CD4-positive, CD25-positive, alpha-beta regulatory T cell (primary cell): ENCODE results near the gene SMAD7. TPM values are rescaled to one million over a fixed set of nuclear protein-coding genes. Genes with fewer than 3 reads are reported as not detected.

Source experiments
- ATAC-seq, 2 donors: fragments of 150-1000 bp; cut with Tn5 transposase; one replicate each; pipeline ENCODE4 v1.10.0; 2021; ENCODE audit warnings: low read depth in 2 of 2, moderate number of reproducible peaks in 2 of 2, moderate library complexity in 1 of 2
- DNase-seq, 3 donors: peaks; one replicate each; pipeline versions ENCODE4 v3.0.0 to v3.0.0-alpha.2; 2012 to 2022; ENCODE audit warnings: mixed read lengths in 1 of 3
- H3K27ac ChIP-seq: one replicate; pipeline ENCODE4 v1.7.0; 2013; ENCODE audit warnings: mild to moderate bottlenecking, low read length; ENCODE audit not compliant: insufficient read depth, poor library complexity, severe bottlenecking
- H3K27me3 ChIP-seq: one replicate; pipeline ENCODE4 v1.7.0; 2013; ENCODE audit warnings: low read length; ENCODE audit not compliant: control insufficient read depth, insufficient read depth
- H3K36me3 ChIP-seq: one replicate; pipeline ENCODE4 v1.7.0; 2013; ENCODE audit warnings: mild to moderate bottlenecking, low read length, moderate library complexity; ENCODE audit not compliant: control insufficient read depth, insufficient read depth
- H3K4me1 ChIP-seq: 2 replicates; pipeline ENCODE4 v1.7.0; 2013; ENCODE audit warnings: mild to moderate bottlenecking, low read length; ENCODE audit not compliant: insufficient read depth, control insufficient read depth, poor library complexity, severe bottlenecking
- H3K4me3 ChIP-seq: one replicate; pipeline ENCODE4 v1.7.0; 2013; ENCODE audit warnings: low read depth, mild to moderate bottlenecking, low read length, moderate library complexity
- H3K9me3 ChIP-seq, 2 experiments: 1 replicate in 1 of 2; 2 replicates in 1 of 2; pipeline ENCODE4 v1.7.0; 2013; ENCODE audit warnings: low read length in 2 of 2, mild to moderate bottlenecking in 1 of 2, moderate library complexity in 1 of 2; ENCODE audit not compliant: control insufficient read depth in 2 of 2
- H3K27ac Mint-ChIP-seq, 3 donors: one replicate each; pipeline ENCODE4 v1.8.0; 2020 to 2022; ENCODE audit warnings: mild to moderate bottlenecking in 3 of 3, mixed read lengths in 3 of 3, moderate library complexity in 2 of 3
- H3K27me3 Mint-ChIP-seq: one replicate; pipeline ENCODE4 v1.8.0; 2022; ENCODE audit warnings: mild to moderate bottlenecking, mixed read lengths
- H3K36me3 Mint-ChIP-seq: one replicate; pipeline ENCODE4 v1.8.0; 2020; ENCODE audit warnings: mixed read lengths
- H3K4me1 Mint-ChIP-seq, 4 donors: one replicate each; pipeline ENCODE4 v1.8.0; 2020 to 2022; ENCODE audit warnings: mixed read lengths in 4 of 4, mild to moderate bottlenecking in 1 of 4
- H3K4me3 Mint-ChIP-seq, 4 donors: one replicate each; pipeline ENCODE4 v1.8.0; 2020 to 2022; ENCODE audit warnings: mild to moderate bottlenecking in 4 of 4, mixed read lengths in 4 of 4, moderate library complexity in 3 of 4
- H3K9me3 Mint-ChIP-seq, 7 donors: one replicate each; pipeline ENCODE4 v1.8.0; 2020 to 2022; ENCODE audit warnings: mixed read lengths in 7 of 7, mild to moderate bottlenecking in 3 of 7, moderate library complexity in 2 of 7
- polyA plus RNA-seq, 4 donors: library from polyadenylated mRNA; unstranded; fragments of 300-500 nt; fragmentation: Illumina TruSeq; gene quantifications; one replicate each; pipeline ENCODE4 v1.2.3, GENCODE V29; 2021
- total RNA-seq: library from RNA; stranded (reverse); gene quantifications from one replicate; pipeline ENCODE4 v1.2.3, GENCODE V29; 2022

The SMAD7 gene
- total and polyA plus RNA-seq, 5 donors from 2014 or later = 1.7 to 64.0 (median 7.0) TPM

DNA sequence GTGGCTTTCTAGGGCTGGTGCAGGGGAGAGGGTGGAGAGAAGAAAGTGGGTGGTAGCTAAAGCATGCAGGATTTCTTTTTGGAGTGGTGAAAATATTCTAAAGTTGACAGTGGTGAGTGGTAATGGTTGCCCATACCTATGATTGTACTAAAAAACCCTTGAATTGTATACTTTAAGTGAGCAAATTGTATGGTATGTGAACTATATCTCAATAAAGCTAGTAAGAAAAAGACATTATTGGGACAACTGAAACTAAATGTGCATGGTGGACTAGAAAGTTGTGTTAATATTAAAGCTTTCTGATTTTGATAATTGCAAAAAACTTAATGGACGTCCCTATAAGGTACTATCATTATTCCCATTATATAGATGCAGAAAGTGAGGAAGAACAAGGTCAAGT, 50.3 kb downstream of the SMAD7 start:
- ATAC-seq = no peak

DNA sequence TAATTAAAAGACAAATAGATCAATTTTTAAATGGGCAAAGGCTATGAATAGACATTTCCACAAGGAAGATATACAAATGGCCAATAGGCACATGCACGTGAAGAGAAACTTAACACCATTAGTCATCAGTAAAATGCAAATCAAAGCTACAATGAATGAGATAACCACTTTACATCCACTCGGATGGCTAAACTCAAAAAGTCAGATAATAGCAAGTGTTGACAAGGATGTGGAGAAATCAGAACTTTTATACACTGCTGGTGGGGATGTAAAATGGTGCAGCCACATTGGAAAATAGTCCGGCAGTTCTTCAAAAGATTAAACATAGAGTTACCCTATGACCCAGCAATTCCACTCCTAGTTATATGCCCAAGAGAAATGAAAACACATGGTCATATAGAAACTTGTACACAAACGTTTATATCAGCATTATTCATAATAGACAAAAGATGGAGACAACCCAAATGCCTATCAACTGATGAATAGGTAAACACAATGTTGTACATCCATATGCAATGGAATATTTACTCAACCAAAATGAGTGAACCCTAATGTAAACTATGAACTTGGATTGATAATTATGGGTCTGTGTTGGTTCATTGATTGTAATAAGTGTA, 51.1 kb downstream of the SMAD7 start:
- ATAC-seq = no peak
- Mint-ChIP-seq H3K9me3 (peaks cover 0 to 13% (median 5%) of the 10 kb centered on the region in 7 donors), H3K27me3 (peaks cover 4% of the 10 kb centered on the region), H3K36me3 (no peaks in the 10 kb centered on the region), H3K4me1 (peaks cover 0 to 11% (median 7%) of the 10 kb centered on the region in 4 donors), H3K27ac (no peak overlapping the region), H3K4me3 (no peak overlapping the region)
- peaks cover 5 to 6% of the 10 kb centered on the region in 2 experiments for H3K9me3 ChIP-seq
- H3K27me3 ChIP-seq = no peaks in the 10 kb centered on the region
- no peak for DNase-seq
- H3K27ac ChIP-seq = no peak overlapping the region
- H3K4me3 ChIP-seq = no peak overlapping the region
- H3K36me3 ChIP-seq = peaks cover 1% of the 10 kb centered on the region
- H3K4me1 ChIP-seq = no peaks in the 10 kb centered on the region

More for the DNA sequence above, 50.3 kb downstream of the SMAD7 start:
- Mint-ChIP-seq H3K27me3 (peaks cover 4% of the 10 kb centered on the region), H3K27ac (no peak overlapping the region), H3K4me1 (peaks cover 0 to 8% (median 6%) of the 10 kb centered on the region in 4 donors), H3K36me3 (no peaks in the 10 kb centered on the region), H3K4me3 (no peak overlapping the region), H3K9me3 (peaks cover 0 to 18% (median 5%) of the 10 kb centered on the region in 7 donors)
- no peak overlapping the region for H3K27ac ChIP-seq
- H3K4me3 ChIP-seq = no peak overlapping the region
- H3K27me3 ChIP-seq = no peaks in the 10 kb centered on the region
- H3K9me3 ChIP-seq = peaks cover 9% of the 10 kb centered on the region in 2 experiments
- DNase-seq = no peak
- peaks cover 2% of the 10 kb centered on the region for H3K36me3 ChIP-seq
- H3K4me1 ChIP-seq = no peaks in the 10 kb centered on the region

DNA sequence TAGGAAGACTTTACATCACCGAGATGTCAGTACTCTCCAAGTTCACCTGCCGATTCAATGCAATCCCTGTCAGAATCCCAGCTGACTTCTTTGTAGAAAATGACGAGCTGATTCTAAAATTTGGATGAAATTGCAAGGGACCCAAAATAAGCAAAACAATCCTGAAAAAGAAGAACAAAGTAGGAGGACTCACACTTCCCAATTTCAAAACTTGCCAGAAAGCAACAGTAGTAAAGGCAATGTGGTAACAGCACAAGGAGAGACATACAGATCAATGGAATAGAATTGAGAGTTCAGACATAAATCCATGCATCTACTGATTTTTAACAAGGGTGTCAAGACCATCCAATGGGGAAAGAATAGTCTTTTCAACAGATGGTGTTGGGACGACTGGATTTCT, 52.2 kb downstream of the SMAD7 start:
- DNase-seq (no peak), ATAC-seq (no peak)
- H3K4me3 Mint-ChIP-seq = no peak overlapping the region
- H3K4me1 Mint-ChIP-seq = peaks cover 0 to 11% (median 7%) of the 10 kb centered on the region in 4 donors
- Histone ChIP-seq H3K4me1 (no peaks in the 10 kb centered on the region), H3K9me3 (no peaks in the 10 kb centered on the region), H3K4me3 (no peak overlapping the region), H3K27ac (no peak overlapping the region), H3K36me3 (no peaks in the 10 kb centered on the region), H3K27me3 (no peaks in the 10 kb centered on the region)
- peaks cover 0 to 6% (median 2%) of the 10 kb centered on the region in 7 donors for H3K9me3 Mint-ChIP-seq
- H3K27me3 Mint-ChIP-seq = peaks cover 4% of the 10 kb centered on the region
- no peaks in the 10 kb centered on the region for H3K36me3 Mint-ChIP-seq
- no peak overlapping the region for H3K27ac Mint-ChIP-seq

DNA sequence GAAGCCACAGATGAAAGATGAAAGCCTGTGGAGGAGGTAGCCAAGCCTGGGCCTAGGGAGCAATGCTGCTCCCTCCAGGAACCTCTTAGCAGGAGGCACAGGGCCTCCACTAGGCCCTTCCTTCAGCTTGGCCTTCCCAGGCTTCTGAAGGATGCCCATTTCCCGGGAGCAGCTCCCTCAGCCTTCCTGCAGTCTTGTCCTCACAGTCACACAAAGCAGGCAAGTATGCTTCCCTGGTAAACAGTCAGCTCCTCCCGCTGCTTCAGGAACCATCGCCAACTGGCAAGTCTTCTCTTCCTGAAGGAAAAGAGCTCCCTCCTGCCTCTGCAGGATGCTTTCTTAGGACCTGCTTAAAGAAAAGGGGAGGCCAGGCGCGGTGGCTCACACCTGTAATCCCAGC, 53.2 kb downstream of the SMAD7 start:
- Mint-ChIP-seq H3K27me3 (peaks cover 4% of the 10 kb centered on the region), H3K36me3 (no peaks in the 10 kb centered on the region), H3K9me3 (peaks cover 0 to 6% (median 2%) of the 10 kb centered on the region in 7 donors), H3K4me1 (peaks cover 0 to 11% (median 7%) of the 10 kb centered on the region in 4 donors), H3K4me3 (no peak overlapping the region), H3K27ac (no peak overlapping the region)
- H3K36me3 ChIP-seq = no peaks in the 10 kb centered on the region
- DNase-seq (no peak), ATAC-seq (no peak)
- H3K27me3 ChIP-seq = no peaks in the 10 kb centered on the region
- no peaks in the 10 kb centered on the region for H3K4me1 ChIP-seq
- no peak overlapping the region for H3K4me3 ChIP-seq
- H3K27ac ChIP-seq = no peak overlapping the region
- no peaks in the 10 kb centered on the region for H3K9me3 ChIP-seq

DNA sequence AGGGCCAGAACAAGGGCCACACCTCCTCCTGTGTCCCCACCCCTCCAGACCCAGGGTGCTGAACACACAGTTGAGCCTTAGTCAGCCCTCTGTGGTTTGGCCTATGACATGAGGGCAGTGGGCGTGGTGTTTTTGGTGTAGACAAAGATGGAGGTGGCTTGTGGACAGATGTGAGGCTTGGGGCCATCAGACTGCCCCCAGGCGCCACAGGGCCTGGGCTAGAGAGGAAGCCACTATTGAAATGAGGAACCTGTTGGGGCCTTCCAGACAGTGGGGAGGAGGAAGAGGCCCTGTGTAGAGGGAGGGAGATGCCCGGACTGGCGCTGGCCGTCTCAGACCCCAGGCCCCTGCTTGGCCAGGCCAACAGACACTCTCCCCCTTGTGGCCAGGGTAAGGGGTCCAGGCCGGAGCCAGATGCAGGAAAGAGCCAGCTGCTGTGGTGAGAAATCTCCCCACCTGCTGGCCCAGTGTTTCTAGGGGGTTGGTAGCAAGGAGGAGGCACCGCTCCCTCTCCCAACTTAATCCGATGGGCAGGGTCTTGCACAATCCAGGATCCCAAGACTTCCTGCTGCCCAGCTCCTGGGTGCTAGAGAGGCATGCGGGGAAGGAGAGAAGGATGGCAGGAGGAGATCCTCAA, 53.8 kb downstream of the SMAD7 start:
- H3K4me3 ChIP-seq = no peak overlapping the region
- Mint-ChIP-seq H3K4me3 (peak overlapping the region in 1 of 4 donors; percentile 52), H3K27ac (peak overlapping the region in 2 of 3 donors; percentile 42 to 50), H3K9me3 (peaks cover 0 to 6% (median 2%) of the 10 kb centered on the region in 7 donors), H3K36me3 (no peaks in the 10 kb centered on the region), H3K4me1 (peaks cover 0 to 11% (median 7%) of the 10 kb centered on the region in 4 donors), H3K27me3 (peaks cover 4% of the 10 kb centered on the region)
- no peaks in the 10 kb centered on the region for H3K36me3 ChIP-seq
- DNase-seq (no peak), ATAC-seq (peak; percentile 43 to 62)
- no peaks in the 10 kb centered on the region for H3K27me3 ChIP-seq
- no peaks in the 10 kb centered on the region for H3K9me3 ChIP-seq
- H3K4me1 ChIP-seq = no peaks in the 10 kb centered on the region
- no peak overlapping the region for H3K27ac ChIP-seq

- H3K27me3 Mint-ChIP-seq = peaks cover 4% of the 10 kb centered on the region
- H3K4me3 Mint-ChIP-seq = peak overlapping the region in 1 of 4 donors; percentile 52
- Histone ChIP-seq H3K27ac (no peak overlapping the region), H3K9me3 (no peaks in the 10 kb centered on the region), H3K4me3 (no peak overlapping the region), H3K27me3 (no peaks in the 10 kb centered on the region), H3K36me3 (no peaks in the 10 kb centered on the region), H3K4me1 (no peaks in the 10 kb centered on the region)
- no peak for DNase-seq
- ATAC-seq = no peak
- peak overlapping the region in 2 of 3 donors; percentile 42 to 50 for H3K27ac Mint-ChIP-seq
- peaks cover 0 to 6% (median 2%) of the 10 kb centered on the region in 7 donors for H3K9me3 Mint-ChIP-seq
- no peaks in the 10 kb centered on the region for H3K36me3 Mint-ChIP-seq
- H3K4me1 Mint-ChIP-seq = peaks cover 0 to 11% (median 7%) of the 10 kb centered on the region in 4 donors
These were observed 54.4 kb downstream of the SMAD7 start for GRCh38 chr18:48896326-48896874.

DNA sequence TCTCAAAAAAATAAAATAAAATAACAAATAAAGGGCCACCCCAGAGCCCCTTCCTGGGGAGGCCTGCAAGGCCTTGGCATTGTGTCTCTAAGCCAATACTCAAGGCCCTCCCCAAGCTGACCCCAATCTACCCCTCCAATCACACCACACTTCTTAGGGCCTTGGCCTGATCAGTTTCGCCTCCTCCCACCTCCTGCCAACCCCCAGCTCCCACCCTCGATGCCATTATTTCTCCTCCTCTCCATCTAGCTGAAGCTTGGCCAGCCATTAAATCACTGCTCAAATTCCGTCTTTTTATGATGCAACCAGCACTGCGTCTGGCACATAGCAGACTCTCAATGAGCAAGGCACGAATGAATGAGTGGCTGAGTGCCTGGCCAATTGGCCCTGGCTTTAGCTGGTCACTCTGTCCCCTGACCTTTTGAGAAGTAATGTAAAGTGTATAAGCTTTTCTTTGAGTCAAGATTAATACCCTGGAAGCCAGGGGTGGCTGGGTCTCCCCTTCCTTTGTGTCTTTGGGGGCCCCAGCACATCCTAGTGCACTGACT, 55.9 kb downstream of the SMAD7 start:
- no peaks in the 10 kb centered on the region for H3K4me1 ChIP-seq
- Mint-ChIP-seq H3K9me3 (peaks cover 0 to 6% (median 1%) of the 10 kb centered on the region in 7 donors), H3K27ac (peak overlapping the region in 1 of 3 donors; percentile 45), H3K36me3 (no peaks in the 10 kb centered on the region), H3K4me3 (no peak overlapping the region), H3K4me1 (peaks cover 0 to 7% (median 5%) of the 10 kb centered on the region in 4 donors), H3K27me3 (peaks cover 4% of the 10 kb centered on the region)
- no peaks in the 10 kb centered on the region for H3K36me3 ChIP-seq
- DNase-seq (no peak), ATAC-seq (no peak)
- H3K27ac ChIP-seq = no peak overlapping the region
- H3K27me3 ChIP-seq = no peaks in the 10 kb centered on the region
- H3K4me3 ChIP-seq = no peak overlapping the region
- no peaks in the 10 kb centered on the region for H3K9me3 ChIP-seq
